IMR-90 (cell line): ENCODE measurements around the gene SCGB3A2.

Experiments used
- BHLHE40 ChIP-seq: fragments of 150-350 bp; IDR thresholded peaks from 2 replicates; pipeline ENCODE4 v1.6.1; 2016; ENCODE audit warnings: mild to moderate bottlenecking, low read depth, low read length
- CEBPB ChIP-seq: IDR thresholded peaks from 2 replicates; pipeline ENCODE4 v1.6.1; 2012; ENCODE audit warnings: low read depth, low read length, improper control_type of control experiment
- CHD1 ChIP-seq: IDR thresholded peaks from 2 replicates; pipeline ENCODE4 v1.6.1; 2012; ENCODE audit warnings: low read depth, low read length, improper control_type of control experiment
- CTCF ChIP-seq: conservative IDR thresholded peaks from 2 replicates; pipeline ENCODE4 v1.5.1; 2012; ENCODE audit warnings: mild to moderate bottlenecking, low read depth, low read length, improper control_type of control experiment
- FOS ChIP-seq: fragments of 150-350 bp; IDR thresholded peaks from 2 replicates; pipeline ENCODE4 v1.6.1; 2016; ENCODE audit warnings: low read depth, low read length
- MXI1 ChIP-seq: IDR thresholded peaks from 2 replicates; pipeline ENCODE4 v1.6.1; 2012; ENCODE audit warnings: low read depth, mild to moderate bottlenecking, low read length, moderate library complexity, borderline replicate concordance
- NFE2L2 ChIP-seq: fragments of 150-350 bp; IDR thresholded peaks from 2 replicates; pipeline ENCODE4 v1.6.1; 2016; ENCODE audit warnings: low read depth, mild to moderate bottlenecking, low read length
- POLR2A ChIP-seq: IDR thresholded peaks from 2 replicates; pipeline ENCODE4 v1.6.1; 2012; ENCODE audit warnings: mild to moderate bottlenecking, low read depth, low read length
- RAD21 ChIP-seq: IDR thresholded peaks from 2 replicates; pipeline ENCODE4 v1.6.1; 2012; ENCODE audit warnings: low read length, improper control_type of control experiment
- SMC3 ChIP-seq: fragments of 150-350 bp; IDR thresholded peaks from 2 replicates; pipeline ENCODE4 v1.6.1; 2016; ENCODE audit warnings: low read depth, mild to moderate bottlenecking, antibody characterized with exemption, low read length, moderate library complexity
- USF2 ChIP-seq: fragments of 150-350 bp; IDR thresholded peaks from 2 replicates; pipeline ENCODE4 v1.6.1; 2017; ENCODE audit warnings: mild to moderate bottlenecking, antibody characterized with exemption, low read length, low read depth

DNA sequence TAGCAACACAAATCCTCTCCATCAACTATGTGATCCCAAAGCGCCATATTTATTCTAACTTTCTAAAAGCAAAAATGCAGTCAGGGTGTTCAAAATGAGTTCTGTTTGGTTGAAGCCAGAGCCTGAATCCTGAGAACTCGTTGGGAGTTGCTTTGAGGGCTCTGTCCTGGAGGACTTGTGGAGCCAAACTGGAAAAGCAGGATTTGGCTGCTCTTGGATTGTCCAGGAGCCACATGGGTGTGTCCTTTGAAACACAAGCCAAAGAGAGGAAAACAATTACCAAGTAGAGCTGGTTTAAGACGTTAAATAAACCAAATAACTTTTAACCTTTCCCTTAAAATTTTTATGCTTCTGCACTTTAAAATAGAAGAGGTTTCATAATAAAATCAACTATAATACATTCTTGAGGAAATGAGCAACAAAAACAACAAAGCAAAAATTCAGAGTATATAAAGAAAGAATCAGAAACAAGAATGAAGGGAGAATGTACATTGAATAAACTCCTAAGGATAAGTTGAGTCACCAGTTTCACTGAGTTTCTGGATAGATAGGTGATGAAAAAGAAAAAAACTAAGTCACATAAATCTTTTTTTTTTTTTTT lies 14.3 kb downstream of the SCGB3A2 start:
- TF ChIP-seq POLR2A (no peak), CTCF (no peak), RAD21 (no peak), CHD1 (no peak), SMC3 (no peak), MXI1 (no peak), NFE2L2 (no peak), FOS (no peak), USF2 (no peak), CEBPB (no peak), BHLHE40 (no peak)
